MM.1S (cell line): ENCODE measurements around the gene TPCN1.

Experiments
- EZH2 ChIP-seq: fragments of 300-600 bp; sonication (generic); optimal IDR thresholded peaks from 2 replicates; pipeline ENCODE3; 2017; ENCODE audit warnings: low read depth, mild to moderate bottlenecking, antibody characterized with exemption, low read length, mixed read lengths
- EZH2phosphoT487 ChIP-seq: fragments of 300-600 bp; sonication (generic); IDR thresholded peaks from 2 replicates; pipeline ENCODE4 v1.6.1; 2018; ENCODE audit warnings: antibody characterized with exemption, low read length
- TF ChIP-seq, protein P1 (sequence below): fragments of 300-600 bp; sonication (generic); IDR thresholded peaks from 2 replicates; pipeline ENCODE4 v1.5.1; 2016; ENCODE audit warnings: antibody characterized with exemption, low read length, mixed read lengths

DNA sequence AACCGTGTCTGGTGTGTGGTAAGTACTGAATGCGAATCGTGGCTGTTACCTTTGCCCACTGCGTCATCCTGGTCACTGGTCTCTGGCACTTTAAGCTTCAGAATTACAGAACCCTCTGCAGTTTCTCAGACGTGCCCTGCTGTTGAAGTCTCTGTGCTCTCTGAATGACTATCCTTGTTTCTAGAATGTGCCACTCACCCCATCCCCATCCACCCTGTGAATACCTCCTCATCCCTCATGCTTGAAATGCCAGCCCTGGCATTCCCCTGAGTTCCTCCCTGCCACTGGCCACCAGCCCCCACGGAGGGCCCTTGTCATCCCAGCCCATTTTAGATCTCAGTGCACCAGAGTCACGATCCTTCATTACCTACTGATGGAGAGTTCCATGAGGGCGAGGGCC lies 21.3 kb downstream of the TPCN1 start:
- TF ChIP-seq, protein P1, sequence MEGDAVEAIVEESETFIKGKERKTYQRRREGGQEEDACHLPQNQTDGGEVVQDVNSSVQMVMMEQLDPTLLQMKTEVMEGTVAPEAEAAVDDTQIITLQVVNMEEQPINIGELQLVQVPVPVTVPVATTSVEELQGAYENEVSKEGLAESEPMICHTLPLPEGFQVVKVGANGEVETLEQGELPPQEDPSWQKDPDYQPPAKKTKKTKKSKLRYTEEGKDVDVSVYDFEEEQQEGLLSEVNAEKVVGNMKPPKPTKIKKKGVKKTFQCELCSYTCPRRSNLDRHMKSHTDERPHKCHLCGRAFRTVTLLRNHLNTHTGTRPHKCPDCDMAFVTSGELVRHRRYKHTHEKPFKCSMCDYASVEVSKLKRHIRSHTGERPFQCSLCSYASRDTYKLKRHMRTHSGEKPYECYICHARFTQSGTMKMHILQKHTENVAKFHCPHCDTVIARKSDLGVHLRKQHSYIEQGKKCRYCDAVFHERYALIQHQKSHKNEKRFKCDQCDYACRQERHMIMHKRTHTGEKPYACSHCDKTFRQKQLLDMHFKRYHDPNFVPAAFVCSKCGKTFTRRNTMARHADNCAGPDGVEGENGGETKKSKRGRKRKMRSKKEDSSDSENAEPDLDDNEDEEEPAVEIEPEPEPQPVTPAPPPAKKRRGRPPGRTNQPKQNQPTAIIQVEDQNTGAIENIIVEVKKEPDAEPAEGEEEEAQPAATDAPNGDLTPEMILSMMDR: no peak
- no peak for TF ChIP-seq EZH2
- TF ChIP-seq EZH2phosphoT487: no peak
